ENCODE measurements around the gene PLK3.

DNA sequence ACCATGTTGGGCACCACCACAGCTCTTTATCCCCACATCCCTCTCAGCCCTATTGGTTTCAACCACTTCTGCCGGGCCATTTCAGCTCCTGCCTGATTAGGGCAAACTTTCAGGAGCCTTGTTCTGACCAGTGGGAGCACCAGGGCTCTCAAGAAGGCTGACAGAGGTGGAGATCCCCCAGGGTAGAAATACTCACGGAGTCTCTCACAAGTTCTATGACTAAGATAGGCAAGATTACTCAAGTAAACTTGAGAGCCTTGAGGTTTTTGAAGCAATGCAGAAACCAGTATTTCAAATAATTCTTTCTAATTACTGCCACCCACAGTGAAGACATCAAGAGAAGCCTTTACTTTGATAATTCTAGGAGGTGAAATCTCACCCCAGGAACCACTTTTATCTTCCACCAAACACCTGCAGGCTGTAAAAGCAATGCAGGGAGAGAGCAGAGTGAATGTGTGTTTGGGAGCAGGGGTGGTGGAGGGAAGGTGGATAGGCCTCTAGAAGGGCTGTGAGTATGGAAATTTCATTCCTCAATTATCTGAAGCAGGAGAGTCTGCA, 49.5 kb downstream of the PLK3 start:
- TF ChIP-seq, protein P1, sequence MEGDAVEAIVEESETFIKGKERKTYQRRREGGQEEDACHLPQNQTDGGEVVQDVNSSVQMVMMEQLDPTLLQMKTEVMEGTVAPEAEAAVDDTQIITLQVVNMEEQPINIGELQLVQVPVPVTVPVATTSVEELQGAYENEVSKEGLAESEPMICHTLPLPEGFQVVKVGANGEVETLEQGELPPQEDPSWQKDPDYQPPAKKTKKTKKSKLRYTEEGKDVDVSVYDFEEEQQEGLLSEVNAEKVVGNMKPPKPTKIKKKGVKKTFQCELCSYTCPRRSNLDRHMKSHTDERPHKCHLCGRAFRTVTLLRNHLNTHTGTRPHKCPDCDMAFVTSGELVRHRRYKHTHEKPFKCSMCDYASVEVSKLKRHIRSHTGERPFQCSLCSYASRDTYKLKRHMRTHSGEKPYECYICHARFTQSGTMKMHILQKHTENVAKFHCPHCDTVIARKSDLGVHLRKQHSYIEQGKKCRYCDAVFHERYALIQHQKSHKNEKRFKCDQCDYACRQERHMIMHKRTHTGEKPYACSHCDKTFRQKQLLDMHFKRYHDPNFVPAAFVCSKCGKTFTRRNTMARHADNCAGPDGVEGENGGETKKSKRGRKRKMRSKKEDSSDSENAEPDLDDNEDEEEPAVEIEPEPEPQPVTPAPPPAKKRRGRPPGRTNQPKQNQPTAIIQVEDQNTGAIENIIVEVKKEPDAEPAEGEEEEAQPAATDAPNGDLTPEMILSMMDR (IDR thresholded peaks at IDR 0.05; ENCODE audit: low read length), result no peak
- TF ChIP-seq EZH2phosphoT487 (IDR thresholded peaks at IDR 0.05; ENCODE audit: low read length), result no peak

All from MM.1S (cell line).